IPS DF 6.9 (cell line): ENCODE measurements around the gene ATP6AP1.

ENCODE experiments used
- DNase-seq: peaks from one replicate; pipeline ENCODE4 v3.0.0-alpha.2; 2013; ENCODE audit warnings: low read depth, low spot score
- H3K27ac ChIP-seq: one replicate; pipeline ENCODE4 v1.5.1; 2013; ENCODE audit warnings: low read length, control low read depth
- H3K27me3 ChIP-seq: 2 replicates; pipeline ENCODE4 v1.6.1; 2013; ENCODE audit warnings: mild to moderate bottlenecking, low read length; ENCODE audit not compliant: control insufficient read depth, insufficient read depth
- H3K36me3 ChIP-seq: 2 replicates; pipeline ENCODE4 v1.6.1; 2013; ENCODE audit warnings: low read length; ENCODE audit not compliant: control insufficient read depth, insufficient read depth
- H3K4me1 ChIP-seq: 2 replicates; pipeline ENCODE4 v1.6.1; 2013; ENCODE audit warnings: low read length; ENCODE audit not compliant: control insufficient read depth, insufficient read depth
- H3K4me3 ChIP-seq: 2 replicates; pipeline ENCODE4 v1.5.1; 2013; ENCODE audit warnings: mild to moderate bottlenecking, low read length
- H3K9me3 ChIP-seq: 2 replicates; pipeline ENCODE4 v1.6.1; 2013; ENCODE audit warnings: low read length, inconsistent platforms; ENCODE audit not compliant: control insufficient read depth, insufficient read depth
- WGBS: extraction: QIAGEN DNeasy Blood & Tissue Kit; methylation state at CpG from one replicate; pipeline ENCODE4 v1.1.7; 2013; ENCODE audit warnings: mixed read lengths, missing lambda C conversion rate; ENCODE audit not compliant: insufficient read length, insufficient coverage; 5-methylcytosine and 5-hydroxymethylcytosine counted together

ATP6AP1 gene

DNA sequence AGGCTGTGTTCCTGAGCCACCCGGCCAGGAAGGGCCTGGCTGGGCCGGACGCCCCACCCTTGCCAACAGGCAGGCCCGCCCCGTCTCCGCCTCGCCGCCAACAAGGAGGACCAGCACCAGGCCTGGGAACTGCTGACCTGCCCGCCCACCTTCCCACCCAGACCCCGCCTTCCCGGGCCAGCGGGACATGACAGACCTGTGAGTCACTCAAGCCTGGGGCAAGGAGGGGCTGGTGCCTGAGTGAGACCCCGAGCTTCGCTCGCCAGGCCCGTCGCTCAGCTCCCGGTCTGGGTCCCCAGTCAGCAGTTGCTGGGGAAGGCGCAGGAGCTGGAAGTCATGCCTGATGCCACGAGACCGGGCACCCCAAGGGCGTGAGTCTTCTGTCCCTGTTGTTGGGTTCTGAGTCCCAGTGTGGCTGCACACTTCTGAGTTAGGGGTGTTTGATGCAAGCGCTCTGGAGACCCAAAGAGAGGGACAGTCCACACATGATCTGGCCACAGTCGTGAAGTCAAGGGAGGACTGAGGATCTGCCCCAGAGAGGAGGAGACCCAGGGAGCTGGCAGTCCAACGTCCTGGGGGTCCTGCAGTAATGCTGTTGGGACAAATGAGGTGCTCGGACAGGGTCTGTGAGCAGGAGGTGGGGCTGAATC lies 19.1 kb upstream of the ATP6AP1 start, which contains the start of gene DNASE1L1:
Gene DNASE1L1 (minus strand): TSS at position 33 of the 650 bp plus-strand sequence. CDS start 3,686 bp downstream, outside the sequence.
- H3K36me3 ChIP-seq, result peaks cover 3% of the 10 kb centered on the region; the same call in 1 of the 2 replicates
- H3K27me3 ChIP-seq, result no peaks in the 10 kb centered on the region
- H3K4me1 ChIP-seq, result 0 out of 2 replicates have a peak, but pooled peaks cover 1% of the 10 kb centered on the region
- H3K27ac ChIP-seq, result no peak within 1 kb of the TSS
- no peaks in the 10 kb centered on the region for H3K9me3 ChIP-seq
- no peak within 1 kb of the TSS; the same call in 1 of the 2 replicates for H3K4me3 ChIP-seq
- no peak for DNase-seq
- no CpG with 5 or more reads among the region's 26 CpGs for WGBS

DNA sequence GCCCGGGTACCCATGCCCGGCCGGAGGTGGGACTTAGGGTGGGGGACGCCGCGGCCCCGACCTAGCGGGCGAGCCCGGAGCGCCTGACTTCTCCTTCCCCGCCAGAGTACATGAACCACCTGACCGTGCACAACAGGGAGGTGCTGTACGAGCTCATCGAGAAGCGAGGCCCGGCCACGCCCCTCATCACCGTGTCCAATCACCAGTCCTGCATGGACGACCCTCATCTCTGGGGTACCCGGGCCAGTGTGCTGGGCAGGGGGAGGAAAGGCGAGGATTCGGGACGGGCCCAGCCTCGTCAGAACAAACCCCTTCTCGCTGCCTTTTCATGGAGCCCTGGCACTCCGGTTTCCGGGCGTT lies 16.5 kb upstream of the ATP6AP1 start:
- Histone ChIP-seq H3K27ac (no peak overlapping the region), H3K4me1 (0 out of 2 replicates have a peak, but pooled peaks cover 1% of the 10 kb centered on the region), H3K9me3 (no peaks in the 10 kb centered on the region), H3K27me3 (no peaks in the 10 kb centered on the region), H3K36me3 (peaks cover 3% of the 10 kb centered on the region; the same call in 1 of the 2 replicates), H3K4me3 (peak overlapping the region; percentile 98)
- DNase-seq, result no peak
- WGBS, result no CpG with 5 or more reads among the region's 29 CpGs

DNA sequence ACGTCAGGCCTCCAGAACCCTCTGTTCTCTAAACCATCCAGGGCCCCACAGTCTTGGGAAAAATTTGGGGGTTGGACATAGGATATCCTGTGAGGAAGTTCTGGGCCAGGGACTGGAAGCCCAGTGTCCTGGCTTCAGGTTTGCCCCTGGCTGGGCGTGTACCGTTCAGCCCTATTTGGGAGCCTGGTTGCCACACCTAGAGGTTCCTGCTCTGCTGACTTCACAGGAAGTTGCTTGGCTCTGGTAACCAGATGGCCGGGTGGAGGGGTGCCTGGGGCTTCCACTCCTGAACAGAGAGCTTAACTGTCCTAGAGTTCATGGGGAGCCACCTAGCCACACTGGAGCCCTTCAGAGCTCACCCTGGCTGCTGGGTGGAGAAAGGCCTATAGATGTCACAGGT lies 16.0 kb upstream of the ATP6AP1 start:
- no peaks in the 10 kb centered on the region for H3K9me3 ChIP-seq
- no peak overlapping the region for H3K27ac ChIP-seq
- H3K36me3 ChIP-seq, result peaks cover 3% of the 10 kb centered on the region; the same call in 1 of the 2 replicates
- H3K27me3 ChIP-seq, result no peaks in the 10 kb centered on the region
- no peak for DNase-seq
- WGBS, result no CpG with 5 or more reads among the region's 4 CpGs
- H3K4me3 ChIP-seq, result peak overlapping the region; percentile 98; the same call in 1 of the 2 replicates
- 0 out of 2 replicates have a peak, but pooled peaks cover 1% of the 10 kb centered on the region for H3K4me1 ChIP-seq

- DNase-seq, result no peak
- H3K4me1 ChIP-seq, result 0 out of 2 replicates have a peak, but pooled peaks cover 1% of the 10 kb centered on the region
- peaks cover 3% of the 10 kb centered on the region; the same call in 1 of the 2 replicates for H3K36me3 ChIP-seq
- no peak overlapping the region for H3K4me3 ChIP-seq
- no CpG with 5 or more reads among the region's 8 CpGs for WGBS
- H3K27me3 ChIP-seq, result no peaks in the 10 kb centered on the region
- no peak overlapping the region for H3K27ac ChIP-seq
- H3K9me3 ChIP-seq, result no peaks in the 10 kb centered on the region
Observed at GRCh38 chrX:154413142-154413541, 15.3 kb upstream of the ATP6AP1 start.

GRCh38 chrX:154417157-154417556 lies 11.3 kb upstream of the ATP6AP1 start:
- no CpG with 5 or more reads among the region's 7 CpGs for WGBS
- no peak for DNase-seq
- Histone ChIP-seq H3K9me3 (no peaks in the 10 kb centered on the region), H3K4me1 (no peaks in the 10 kb centered on the region; the same call in 1 of the 2 replicates), H3K27me3 (no peaks in the 10 kb centered on the region), H3K27ac (no peak overlapping the region), H3K36me3 (peaks cover 3% of the 10 kb centered on the region; the same call in 1 of the 2 replicates), H3K4me3 (no peak overlapping the region)

DNA sequence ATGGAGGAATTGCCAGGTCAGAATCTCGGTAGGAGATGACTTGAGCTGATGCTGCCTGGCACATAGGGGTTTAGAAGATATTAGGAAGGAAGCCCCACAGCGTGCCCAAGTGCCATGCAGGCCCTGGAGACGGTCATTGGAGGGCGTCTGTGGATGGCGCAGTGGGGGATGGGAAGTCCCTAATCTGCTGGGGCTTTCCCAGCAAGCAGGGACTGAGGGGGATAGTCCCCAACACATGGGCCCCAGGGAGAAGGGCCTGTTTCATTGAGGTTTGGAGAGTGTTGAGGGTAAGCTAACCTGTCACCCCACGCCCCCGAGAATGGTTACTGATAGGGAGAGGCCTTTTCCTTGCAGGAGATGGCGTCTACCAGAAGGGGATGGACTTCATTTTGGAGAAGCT lies 9.3 kb upstream of the ATP6AP1 start:
- H3K4me3 ChIP-seq, result no peak overlapping the region
- no peaks in the 10 kb centered on the region for H3K36me3 ChIP-seq
- no peaks in the 10 kb centered on the region for H3K27me3 ChIP-seq
- no peaks in the 10 kb centered on the region for H3K9me3 ChIP-seq
- H3K4me1 ChIP-seq, result no peaks in the 10 kb centered on the region; the same call in 1 of the 2 replicates
- H3K27ac ChIP-seq, result no peak overlapping the region
- DNase-seq, result no peak
- no CpG with 5 or more reads among the region's 8 CpGs for WGBS

GRCh38 chrX:154419688-154420401 lies 8.6 kb upstream of the ATP6AP1 start:
- Histone ChIP-seq H3K27ac (no peak overlapping the region), H3K36me3 (no peaks in the 10 kb centered on the region), H3K4me3 (no peak overlapping the region), H3K27me3 (no peaks in the 10 kb centered on the region), H3K9me3 (no peaks in the 10 kb centered on the region), H3K4me1 (no peaks in the 10 kb centered on the region; the same call in 1 of the 2 replicates)
- no peak for DNase-seq
- WGBS, result no CpG with 5 or more reads among the region's 19 CpGs

GRCh38 chrX:154420402-154420756 lies 8.1 kb upstream of the ATP6AP1 start:
- Histone ChIP-seq H3K4me3 (no peak overlapping the region), H3K27me3 (no peaks in the 10 kb centered on the region), H3K9me3 (no peaks in the 10 kb centered on the region), H3K36me3 (no peaks in the 10 kb centered on the region), H3K27ac (no peak overlapping the region), H3K4me1 (no peaks in the 10 kb centered on the region; the same call in 1 of the 2 replicates)
- no peak for DNase-seq
- WGBS, result no CpG with 5 or more reads among the region's 10 CpGs

DNA sequence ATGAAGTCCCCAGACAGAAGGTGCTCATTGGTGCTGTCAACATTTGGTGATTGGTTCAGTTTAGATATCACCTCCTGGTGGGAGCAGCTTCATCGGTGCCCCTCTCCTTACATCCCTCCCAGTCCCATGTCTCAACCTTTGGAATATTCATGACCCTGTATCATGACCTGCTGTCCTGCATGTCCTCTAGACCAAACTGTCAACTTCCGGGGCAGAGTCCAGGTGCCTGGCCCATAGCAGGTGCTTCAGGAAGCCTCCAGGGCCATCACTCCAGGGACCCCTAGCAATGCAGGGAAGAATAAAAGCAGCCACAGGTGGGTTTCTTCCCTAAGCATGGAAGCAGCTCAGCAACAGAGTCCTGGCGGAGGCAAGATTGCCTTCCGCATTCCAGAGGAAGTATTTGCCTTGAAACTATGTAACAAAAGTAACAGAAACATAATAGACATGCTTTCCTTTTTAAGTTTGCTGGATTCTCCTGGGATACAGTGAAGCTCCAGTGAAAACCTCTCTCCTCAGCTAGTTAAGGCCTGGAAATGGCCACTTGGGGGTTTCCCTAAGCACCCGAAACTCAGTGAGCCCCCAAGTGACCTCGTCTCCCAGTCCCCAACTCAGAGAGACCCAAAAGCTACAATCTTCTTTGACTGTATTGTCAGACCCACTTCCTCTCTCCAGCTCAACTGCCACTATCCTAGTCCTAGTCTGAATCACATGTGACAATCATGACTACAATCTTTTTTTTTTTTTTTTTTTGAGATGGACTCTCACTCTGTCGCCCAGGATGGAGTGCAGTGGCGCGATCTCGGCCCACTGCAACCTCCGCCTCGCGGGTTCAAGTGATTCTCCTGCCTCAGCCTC lies 1.3 kb upstream of the ATP6AP1 start:
- no peaks in the 10 kb centered on the region for H3K9me3 ChIP-seq
- no peaks in the 10 kb centered on the region for H3K4me1 ChIP-seq
- H3K36me3 ChIP-seq, result no peaks in the 10 kb centered on the region
- no peaks in the 10 kb centered on the region for H3K27me3 ChIP-seq
- WGBS, result no CpG with 5 or more reads among the region's 13 CpGs
- no peak overlapping the region for H3K27ac ChIP-seq
- DNase-seq, result no peak
- no peak overlapping the region for H3K4me3 ChIP-seq

- H3K4me1 ChIP-seq, result no peaks in the 10 kb centered on the region
- no peaks in the 10 kb centered on the region for H3K9me3 ChIP-seq
- no peak overlapping the region for H3K4me3 ChIP-seq
- H3K27ac ChIP-seq, result no peak overlapping the region
- no CpG with 5 or more reads among the region's 2 CpGs for WGBS
- peaks cover 9% of the 10 kb centered on the region for H3K36me3 ChIP-seq
- no peaks in the 10 kb centered on the region for H3K27me3 ChIP-seq
- DNase-seq, result no peak
Observed at GRCh38 chrX:154429711-154430110, 1.2 kb downstream of the ATP6AP1 start.
